ENCODE results near the gene ACSL3. TPM values are rescaled to one million over a fixed set of nuclear protein-coding genes. Genes with fewer than 3 reads are reported as not detected.

ACSL3 gene
- total RNA-seq, 1 experiment from 2014 or later = 85.2 TPM

DNA sequence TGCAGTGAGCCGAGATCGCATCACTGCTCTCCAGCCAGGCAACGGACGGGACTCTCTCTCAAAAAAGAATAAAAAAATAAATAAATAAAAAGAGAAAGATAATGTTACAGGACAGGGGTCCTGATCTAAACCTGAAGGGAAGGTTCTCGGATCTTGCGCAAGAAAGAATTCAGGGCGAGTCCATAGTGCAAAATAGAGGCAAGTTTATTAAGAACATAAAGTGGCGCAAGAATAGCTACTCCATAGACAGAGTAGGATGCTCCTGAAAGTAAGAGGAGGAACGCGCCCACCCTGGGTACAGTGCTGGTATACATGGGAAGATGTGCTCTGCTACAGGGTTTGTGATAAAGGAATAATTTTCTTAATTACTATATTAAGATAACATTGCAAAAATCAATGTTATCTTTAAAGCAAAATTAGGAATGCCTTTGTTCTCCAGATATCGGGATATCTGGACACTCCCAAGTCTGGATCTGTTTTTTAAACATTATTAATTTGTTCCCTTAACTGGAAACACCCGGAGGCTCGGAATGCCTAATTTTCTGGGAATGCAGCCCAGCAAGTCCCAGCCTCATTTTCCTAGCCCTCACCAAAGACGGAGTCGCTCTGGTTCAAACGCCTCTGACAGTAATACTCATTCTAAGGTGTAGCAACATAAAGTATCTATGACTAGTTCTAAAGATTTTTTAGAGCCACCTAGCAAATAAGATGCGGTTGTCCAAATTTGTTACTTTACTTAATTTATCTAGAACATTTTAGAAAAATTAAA, 38.8 kb downstream of the ACSL3 start:
- H3K27me3 ChIP-seq (ENCODE audit: control insufficient read depth, insufficient read depth, low read length) = no peaks in the 10 kb centered on the region
- BruUV-seq (replicated peaks) = no TSS peak
- no peaks in the 10 kb centered on the region for H3K9me3 ChIP-seq (ENCODE audit: control insufficient read depth, insufficient read depth, low read depth, low read length)
- DNase-seq (ENCODE audit: low read depth, low spot score) = no peak
- TF ChIP-seq, protein P1, sequence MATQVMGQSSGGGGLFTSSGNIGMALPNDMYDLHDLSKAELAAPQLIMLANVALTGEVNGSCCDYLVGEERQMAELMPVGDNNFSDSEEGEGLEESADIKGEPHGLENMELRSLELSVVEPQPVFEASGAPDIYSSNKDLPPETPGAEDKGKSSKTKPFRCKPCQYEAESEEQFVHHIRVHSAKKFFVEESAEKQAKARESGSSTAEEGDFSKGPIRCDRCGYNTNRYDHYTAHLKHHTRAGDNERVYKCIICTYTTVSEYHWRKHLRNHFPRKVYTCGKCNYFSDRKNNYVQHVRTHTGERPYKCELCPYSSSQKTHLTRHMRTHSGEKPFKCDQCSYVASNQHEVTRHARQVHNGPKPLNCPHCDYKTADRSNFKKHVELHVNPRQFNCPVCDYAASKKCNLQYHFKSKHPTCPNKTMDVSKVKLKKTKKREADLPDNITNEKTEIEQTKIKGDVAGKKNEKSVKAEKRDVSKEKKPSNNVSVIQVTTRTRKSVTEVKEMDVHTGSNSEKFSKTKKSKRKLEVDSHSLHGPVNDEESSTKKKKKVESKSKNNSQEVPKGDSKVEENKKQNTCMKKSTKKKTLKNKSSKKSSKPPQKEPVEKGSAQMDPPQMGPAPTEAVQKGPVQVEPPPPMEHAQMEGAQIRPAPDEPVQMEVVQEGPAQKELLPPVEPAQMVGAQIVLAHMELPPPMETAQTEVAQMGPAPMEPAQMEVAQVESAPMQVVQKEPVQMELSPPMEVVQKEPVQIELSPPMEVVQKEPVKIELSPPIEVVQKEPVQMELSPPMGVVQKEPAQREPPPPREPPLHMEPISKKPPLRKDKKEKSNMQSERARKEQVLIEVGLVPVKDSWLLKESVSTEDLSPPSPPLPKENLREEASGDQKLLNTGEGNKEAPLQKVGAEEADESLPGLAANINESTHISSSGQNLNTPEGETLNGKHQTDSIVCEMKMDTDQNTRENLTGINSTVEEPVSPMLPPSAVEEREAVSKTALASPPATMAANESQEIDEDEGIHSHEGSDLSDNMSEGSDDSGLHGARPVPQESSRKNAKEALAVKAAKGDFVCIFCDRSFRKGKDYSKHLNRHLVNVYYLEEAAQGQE (IDR thresholded peaks at IDR 0.05; ENCODE audit: insufficient read depth in 1 of 2, low read depth in 2 of 2, low read length in 1 of 2) = no peak
- TF ChIP-seq TCF7L2 (IDR thresholded peaks at IDR 0.05; ENCODE audit: low read depth, low read length) (no peak), SIN3A (IDR thresholded peaks at IDR 0.05; ENCODE audit: borderline replicate concordance, insufficient read depth, low read depth, low read length) (no peak), POLR2AphosphoS5 (IDR thresholded peaks at IDR 0.05; ENCODE audit: low read depth, low read length) (no peak)
- TF ChIP-seq, protein P2, sequence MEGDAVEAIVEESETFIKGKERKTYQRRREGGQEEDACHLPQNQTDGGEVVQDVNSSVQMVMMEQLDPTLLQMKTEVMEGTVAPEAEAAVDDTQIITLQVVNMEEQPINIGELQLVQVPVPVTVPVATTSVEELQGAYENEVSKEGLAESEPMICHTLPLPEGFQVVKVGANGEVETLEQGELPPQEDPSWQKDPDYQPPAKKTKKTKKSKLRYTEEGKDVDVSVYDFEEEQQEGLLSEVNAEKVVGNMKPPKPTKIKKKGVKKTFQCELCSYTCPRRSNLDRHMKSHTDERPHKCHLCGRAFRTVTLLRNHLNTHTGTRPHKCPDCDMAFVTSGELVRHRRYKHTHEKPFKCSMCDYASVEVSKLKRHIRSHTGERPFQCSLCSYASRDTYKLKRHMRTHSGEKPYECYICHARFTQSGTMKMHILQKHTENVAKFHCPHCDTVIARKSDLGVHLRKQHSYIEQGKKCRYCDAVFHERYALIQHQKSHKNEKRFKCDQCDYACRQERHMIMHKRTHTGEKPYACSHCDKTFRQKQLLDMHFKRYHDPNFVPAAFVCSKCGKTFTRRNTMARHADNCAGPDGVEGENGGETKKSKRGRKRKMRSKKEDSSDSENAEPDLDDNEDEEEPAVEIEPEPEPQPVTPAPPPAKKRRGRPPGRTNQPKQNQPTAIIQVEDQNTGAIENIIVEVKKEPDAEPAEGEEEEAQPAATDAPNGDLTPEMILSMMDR (IDR thresholded peaks at IDR 0.05) = no peak
- peaks cover 16% of the 10 kb centered on the region for H3K4me1 ChIP-seq (ENCODE audit: control insufficient read depth, insufficient read depth, low read length)
- ChIA-PET CTCF (no interaction called here), POLR2A (interaction anchor here (0.7 kb wide), 1 partner anchor 192 kb away, joined by 3 read pairs; no protein-coding TSS in a partner anchor)
- H3K4me3 ChIP-seq (ENCODE audit: low read depth in 2 of 2, low read length in 2 of 2) = no peak overlapping the region
- ATAC-seq = no peak
- intact Hi-C loops (cut with micrococcal nuclease; ENCODE audit: unreplicated experiment) (loop anchor here (5.0 kb wide), 1 partner anchor 207 kb away; no protein-coding TSS in a partner anchor), in situ Hi-C loops (cut with HindIII; ENCODE audit: low pct_unique_long_range_greater_than_20kb, low sequenced_read_pairs) (no loop called here)
- H3K27ac ChIP-seq (ENCODE audit: low read length) = no peak overlapping the region
- no peaks in the 10 kb centered on the region for H3K36me3 ChIP-seq (ENCODE audit: control insufficient read depth, insufficient read depth, low read length)

DNA sequence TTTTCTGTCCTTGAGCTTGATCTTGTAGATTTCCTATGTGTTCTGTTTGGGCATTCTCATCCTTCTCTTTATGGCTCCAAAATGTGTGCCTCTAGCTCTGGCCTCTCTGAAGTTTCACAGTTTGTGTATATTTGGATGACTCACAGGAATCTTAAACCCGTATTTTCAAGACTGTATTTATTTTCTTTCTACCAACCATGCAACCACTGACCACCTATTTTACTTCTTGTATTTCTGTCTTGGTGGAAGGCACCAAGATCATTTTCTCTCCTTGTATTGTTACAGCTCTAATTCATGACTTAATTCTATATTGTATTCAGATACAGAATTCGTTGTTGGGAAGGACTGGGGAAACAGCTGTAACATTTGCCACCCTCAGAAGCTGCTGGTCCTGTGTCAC, 39.5 kb downstream of the ACSL3 start:
- H3K27ac ChIP-seq (ENCODE audit: low read length) = no peak overlapping the region
- intact Hi-C loops (cut with micrococcal nuclease; ENCODE audit: unreplicated experiment) = loop anchor here (5.0 kb wide), 1 partner anchor 208 kb away; no protein-coding TSS in a partner anchor
- H3K4me1 ChIP-seq (ENCODE audit: control insufficient read depth, insufficient read depth, low read length) = peaks cover 16% of the 10 kb centered on the region

More for the DNA sequence above, 39.5 kb downstream of the ACSL3 start:
- Histone ChIP-seq H3K36me3 (ENCODE audit: control insufficient read depth, insufficient read depth, low read length) (no peaks in the 10 kb centered on the region), H3K4me3 (ENCODE audit: low read depth in 2 of 2, low read length in 2 of 2) (no peak overlapping the region), H3K27me3 (ENCODE audit: control insufficient read depth, insufficient read depth, low read length) (no peaks in the 10 kb centered on the region), H3K9me3 (ENCODE audit: control insufficient read depth, insufficient read depth, low read depth, low read length) (no peaks in the 10 kb centered on the region)
- in situ Hi-C loops (cut with HindIII; ENCODE audit: low pct_unique_long_range_greater_than_20kb, low sequenced_read_pairs) = no loop called here
- TF ChIP-seq POLR2AphosphoS5 (IDR thresholded peaks at IDR 0.05; ENCODE audit: low read depth, low read length) = no peak
- TF ChIP-seq SIN3A (IDR thresholded peaks at IDR 0.05; ENCODE audit: borderline replicate concordance, insufficient read depth, low read depth, low read length) = no peak
- TF ChIP-seq, protein P1 (IDR thresholded peaks at IDR 0.05; ENCODE audit: insufficient read depth in 1 of 2, low read depth in 2 of 2, low read length in 1 of 2) = no peak
- TF ChIP-seq TCF7L2 (IDR thresholded peaks at IDR 0.05; ENCODE audit: low read depth, low read length) = no peak
- TF ChIP-seq, protein P2 (IDR thresholded peaks at IDR 0.05) = no peak
- DNase-seq (ENCODE audit: low read depth, low spot score) = no peak
- ChIA-PET POLR2A (no interaction called here), CTCF (no interaction called here)
- no TSS peak for BruUV-seq (replicated peaks)
- no peak for ATAC-seq

All from Panc1 (cell line).